Activated CD8-positive, alpha-beta memory T cell treated with anti-CD3 and anti-CD28 coated beads for 36 hours (primary cell): ENCODE results near the gene NAV2. TPM values are rescaled to one million over a fixed set of nuclear protein-coding genes. Genes with fewer than 3 reads are reported as not detected.
"Not testable (repeated sequence)": the region's sequence is repeated elsewhere in the genome, so short reads cannot be mapped to it uniquely, and the experiment has no call there.

Experiments used
- CTCF ChIA-PET: fragments of 350-600 bp; sonication (Branson Sonifier 250); formaldehyde crosslinking; loops from one replicate; lab custom pipeline; 2021; ENCODE audit warnings: antibody characterized with exemption; lab: Charles Lee
- POLR2A ChIA-PET: fragments of 350-600 bp; sonication (Branson Sonifier 250); formaldehyde crosslinking; loops from one replicate; lab custom pipeline; 2021; ENCODE audit warnings: antibody characterized with exemption; lab: Charles Lee
- total RNA-seq, 2 experiments: library from RNA; stranded (reverse); gene quantifications; one replicate each; pipeline ENCODE4 v1.2.3, GENCODE V29; 2021

The NAV2 gene
- total RNA-seq, 2 experiments from 2014 or later, result 0.23 to 0.25 TPM

- CTCF ChIA-PET, result no interaction called here
- POLR2A ChIA-PET, result no interaction called here
These were observed 212.1 kb downstream of the NAV2 start for GRCh38 chr11:19924716-19925115.

DNA sequence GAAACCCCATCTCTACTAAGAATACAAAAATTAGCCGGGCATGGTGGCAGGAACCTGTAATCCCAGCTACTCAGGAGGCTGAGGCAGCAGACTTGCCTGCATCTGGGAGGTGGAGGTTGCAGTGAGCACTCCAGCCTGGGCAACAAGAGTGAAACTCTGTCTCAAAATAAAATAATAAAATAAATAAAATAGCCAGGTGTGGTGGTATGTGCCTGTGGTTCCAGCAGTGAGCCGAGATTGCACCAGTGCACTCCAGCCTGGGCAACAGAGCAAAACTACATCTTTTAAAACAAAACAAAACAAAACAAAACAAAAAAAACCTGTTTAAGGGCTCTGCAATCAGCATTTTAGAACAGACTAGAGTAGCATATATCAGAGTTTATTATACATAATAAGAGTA, 214.8 kb downstream of the NAV2 start:
- POLR2A ChIA-PET, CTCF ChIA-PET: not testable (repeated sequence)

GRCh38 chr11:19929147-19929546, 216.5 kb downstream of the NAV2 start:
- CTCF ChIA-PET, result no interaction called here
- POLR2A ChIA-PET, result no interaction called here

- CTCF ChIA-PET, result no interaction called here
- POLR2A ChIA-PET, result no interaction called here
These were observed 217.0 kb downstream of the NAV2 start for GRCh38 chr11:19929655-19930054.

GRCh38 chr11:19931141-19931770, 218.6 kb downstream of the NAV2 start:
- POLR2A ChIA-PET, result no interaction called here
- CTCF ChIA-PET, result no interaction called here

DNA sequence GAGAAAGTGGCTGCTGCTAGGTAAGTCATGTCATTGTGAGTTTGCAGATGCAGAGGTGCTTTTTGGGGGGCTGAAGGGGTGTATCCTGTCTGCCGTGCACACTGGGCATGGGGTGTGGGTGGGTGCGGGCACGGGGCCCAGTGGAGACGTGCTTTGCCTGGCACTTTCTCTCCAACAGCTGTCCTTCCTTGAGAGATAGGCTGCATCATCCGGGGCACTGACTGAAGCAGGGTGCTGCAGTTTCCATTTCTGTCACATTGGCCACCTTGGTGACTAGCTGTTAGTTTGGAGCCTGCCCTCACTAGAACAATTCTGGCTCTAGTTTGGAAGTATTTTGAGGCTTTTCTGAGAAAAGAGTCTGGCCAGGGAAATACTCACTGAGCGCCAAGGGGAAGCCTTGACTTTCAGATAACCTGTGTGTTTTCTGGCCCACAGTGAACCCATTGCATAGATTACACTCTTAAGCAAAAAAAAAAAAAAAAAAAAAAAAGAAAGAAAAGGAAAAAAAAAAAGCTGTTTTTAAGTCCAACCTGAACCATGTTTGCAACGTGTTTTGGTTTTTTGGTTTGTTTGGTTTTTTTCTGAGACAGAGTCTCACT, 219.2 kb downstream of the NAV2 start:
- CTCF ChIA-PET, result interaction anchor here (0.6 kb wide), 1 partner anchor 1785 kb away, joined by 3 read pairs; no protein-coding TSS in a partner anchor
- POLR2A ChIA-PET, result no interaction called here

DNA sequence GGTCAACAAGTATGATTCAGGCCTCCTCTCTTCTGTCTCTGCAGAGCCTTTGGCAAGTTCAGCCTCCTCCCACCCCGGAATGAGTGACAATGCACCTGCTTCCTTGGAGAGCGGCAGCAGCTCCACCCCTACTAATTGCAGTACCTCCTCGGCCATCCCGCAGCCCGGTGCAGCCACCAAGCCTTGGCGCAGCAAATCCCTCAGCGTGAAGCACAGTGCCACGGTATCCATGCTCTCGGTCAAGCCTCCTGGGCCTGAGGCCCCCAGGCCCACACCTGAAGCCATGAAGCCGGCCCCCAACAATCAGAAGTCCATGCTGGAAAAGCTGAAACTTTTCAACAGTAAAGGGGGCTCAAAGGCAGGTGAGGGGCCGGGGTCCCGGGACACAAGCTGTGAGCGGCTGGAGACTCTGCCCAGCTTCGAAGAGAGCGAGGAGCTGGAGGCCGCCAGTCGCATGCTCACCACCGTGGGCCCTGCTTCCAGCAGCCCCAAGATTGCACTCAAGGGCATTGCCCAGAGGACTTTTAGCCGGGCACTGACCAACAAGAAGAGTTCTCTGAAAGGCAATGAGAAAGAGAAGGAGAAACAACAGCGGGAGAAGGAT, 220.6 kb downstream of the NAV2 start:
- ChIA-PET CTCF (no interaction called here), POLR2A (no interaction called here)

DNA sequence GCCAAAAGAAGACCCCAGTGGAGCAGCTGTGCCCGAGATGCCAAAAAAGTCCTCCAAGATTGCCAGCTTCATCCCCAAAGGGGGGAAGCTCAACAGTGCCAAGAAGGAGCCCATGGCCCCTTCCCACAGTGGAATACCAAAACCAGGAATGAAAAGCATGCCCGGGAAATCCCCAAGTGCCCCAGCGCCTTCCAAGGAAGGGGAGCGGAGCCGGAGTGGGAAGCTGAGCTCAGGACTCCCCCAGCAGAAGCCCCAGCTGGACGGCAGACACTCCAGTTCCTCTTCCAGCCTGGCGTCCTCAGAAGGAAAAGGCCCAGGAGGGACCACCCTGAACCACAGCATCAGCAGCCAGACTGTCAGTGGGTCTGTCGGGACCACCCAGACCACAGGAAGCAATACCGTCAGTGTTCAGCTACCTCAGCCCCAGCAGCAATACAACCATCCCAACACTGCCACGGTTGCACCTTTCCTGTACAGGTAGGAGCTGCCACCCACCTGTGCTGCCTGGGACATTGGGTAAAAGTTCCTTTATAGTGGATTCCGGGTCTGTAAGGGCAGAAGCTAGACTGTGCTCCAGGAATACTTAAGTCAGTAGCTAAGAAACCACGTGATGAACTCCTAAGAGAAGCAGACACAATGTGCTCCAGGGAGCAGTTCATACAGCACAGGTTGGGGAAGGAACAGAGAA, 221.3 kb downstream of the NAV2 start:
- POLR2A ChIA-PET, result no interaction called here

GRCh38 chr11:19934828-19935259, 222.2 kb downstream of the NAV2 start:
- POLR2A ChIA-PET, result no interaction called here
- CTCF ChIA-PET, result no interaction called here

More for the DNA sequence above, 221.3 kb downstream of the NAV2 start:
- CTCF ChIA-PET, result no interaction called here

- ChIA-PET POLR2A (no interaction called here), CTCF (no interaction called here)
These were observed 222.9 kb downstream of the NAV2 start for GRCh38 chr11:19935507-19935906.

GRCh38 chr11:19936461-19936860, 223.8 kb downstream of the NAV2 start:
- ChIA-PET CTCF (interaction anchor here (0.6 kb wide), 1 partner anchor 494 kb away, joined by 3 read pairs; no protein-coding TSS in a partner anchor), POLR2A (no interaction called here)

- CTCF ChIA-PET, result interaction anchor here (1.1 kb wide), 1 partner anchor 190 kb away, joined by 5 read pairs; no protein-coding TSS in a partner anchor
- POLR2A ChIA-PET, result no interaction called here
These were observed 225.7 kb downstream of the NAV2 start for GRCh38 chr11:19938169-19938856.

DNA sequence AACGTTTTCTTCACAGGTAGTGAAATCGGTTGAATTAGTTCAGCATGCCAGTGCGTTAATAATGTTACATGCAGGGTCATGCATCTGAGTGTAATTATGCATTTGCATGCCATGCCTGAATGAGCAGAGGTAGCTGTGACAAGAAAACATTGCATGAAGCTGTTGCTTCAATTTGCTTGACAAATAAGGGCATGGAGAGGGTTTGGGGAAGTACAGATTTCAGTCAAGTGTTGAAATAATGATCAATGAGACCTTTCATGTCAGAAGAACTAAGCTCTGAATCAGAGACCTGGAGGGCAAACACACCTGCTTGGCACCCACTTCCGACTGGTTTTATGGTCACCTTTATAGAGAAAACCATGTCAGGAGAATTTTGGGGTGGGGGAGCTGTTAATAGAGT, 226.2 kb downstream of the NAV2 start:
- CTCF ChIA-PET, result no interaction called here
- POLR2A ChIA-PET, result no interaction called here

DNA sequence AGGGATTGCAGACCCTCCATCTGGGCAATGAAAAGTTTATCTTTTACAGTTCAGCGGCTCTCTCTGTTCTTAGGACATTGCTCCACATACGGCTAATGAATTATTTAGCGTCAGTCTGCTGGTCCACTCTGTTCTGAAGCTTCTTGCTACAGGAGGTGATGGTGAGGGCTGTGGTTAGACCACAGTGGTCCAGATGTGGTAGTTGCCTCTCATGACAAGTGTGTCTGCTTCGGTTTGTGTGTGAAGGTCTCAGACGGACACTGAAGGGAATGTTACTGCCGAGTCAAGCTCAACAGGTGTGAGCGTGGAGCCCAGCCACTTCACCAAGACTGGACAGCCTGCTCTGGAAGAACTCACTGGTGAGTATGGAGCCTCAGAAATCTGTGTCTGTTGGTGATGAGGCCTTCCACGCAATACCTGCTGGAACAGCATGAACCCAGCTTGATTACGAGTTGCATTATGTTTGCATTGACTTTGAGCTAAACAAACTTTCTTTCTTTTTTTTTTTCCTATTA, 226.8 kb downstream of the NAV2 start:
- POLR2A ChIA-PET, result no interaction called here
- CTCF ChIA-PET, result no interaction called here

DNA sequence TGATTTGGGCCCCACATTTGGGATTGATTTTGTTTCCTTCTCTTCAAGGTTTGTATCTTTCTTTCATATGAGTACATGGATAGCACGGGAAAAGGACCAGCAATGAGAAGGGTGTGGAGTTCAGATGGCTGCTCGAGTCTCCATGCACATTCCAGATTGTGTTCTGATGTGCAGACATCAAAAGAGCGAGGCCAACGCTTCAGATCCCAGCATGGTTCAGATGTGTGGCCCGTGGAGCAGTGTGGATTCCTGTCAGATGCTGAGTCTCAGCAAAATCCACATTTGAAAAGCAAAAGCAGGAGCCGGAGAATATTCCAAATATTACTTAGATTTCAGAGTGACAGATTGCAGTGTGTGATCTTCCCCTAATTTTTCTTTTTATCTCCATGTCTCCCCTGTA, 228.2 kb downstream of the NAV2 start:
- CTCF ChIA-PET, result no interaction called here

DNA sequence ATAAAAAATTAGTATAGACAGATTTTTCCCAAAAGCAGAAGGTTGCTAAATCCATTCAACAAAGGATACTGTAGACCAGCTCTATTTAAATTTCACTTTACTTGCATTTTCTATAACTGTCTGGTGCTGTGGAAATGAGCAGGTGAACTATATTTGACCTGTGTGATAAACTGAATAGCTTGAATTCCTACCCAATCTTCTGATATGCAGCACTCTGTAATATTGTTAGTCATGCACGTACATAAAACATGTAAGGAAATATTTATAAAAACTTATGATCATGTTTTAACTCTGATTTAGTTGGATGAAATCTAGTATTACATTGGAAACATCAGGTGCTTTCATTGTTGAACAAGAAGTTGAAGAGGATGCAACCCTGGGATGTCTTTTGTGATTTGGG, 234.0 kb downstream of the NAV2 start:
- CTCF ChIA-PET, result interaction anchor here (1.0 kb wide), 1 partner anchor 185 kb away, joined by 3 read pairs; no protein-coding TSS in a partner anchor
- POLR2A ChIA-PET, result no interaction called here

More for the DNA sequence above, 228.2 kb downstream of the NAV2 start:
- POLR2A ChIA-PET, result no interaction called here

- ChIA-PET POLR2A (no interaction called here), CTCF (interaction anchor here (1.0 kb wide), 1 partner anchor 184 kb away, joined by 3 read pairs; no protein-coding TSS in a partner anchor)
These were observed 235.0 kb downstream of the NAV2 start for GRCh38 chr11:19947537-19948114.

- POLR2A ChIA-PET, result no interaction called here
These were observed 237.0 kb downstream of the NAV2 start for GRCh38 chr11:19949606-19950005.

More at GRCh38 chr11:19949606-19950005, 237.0 kb downstream of the NAV2 start:
- CTCF ChIA-PET, result interaction anchor here (1.5 to 2.7 kb wide), 3 partner anchors 13 to 163 kb away, joined by 3 to 8 read pairs (median 5); no protein-coding TSS in a partner anchor
